GM04504 (cell line): ENCODE measurements around the gene MTMR2.

Source experiments
- DNase-seq: peaks from one replicate; pipeline ENCODE4 v3.0.0-alpha.2; 2012; ENCODE audit warnings: low read depth

MTMR2 gene

DNA sequence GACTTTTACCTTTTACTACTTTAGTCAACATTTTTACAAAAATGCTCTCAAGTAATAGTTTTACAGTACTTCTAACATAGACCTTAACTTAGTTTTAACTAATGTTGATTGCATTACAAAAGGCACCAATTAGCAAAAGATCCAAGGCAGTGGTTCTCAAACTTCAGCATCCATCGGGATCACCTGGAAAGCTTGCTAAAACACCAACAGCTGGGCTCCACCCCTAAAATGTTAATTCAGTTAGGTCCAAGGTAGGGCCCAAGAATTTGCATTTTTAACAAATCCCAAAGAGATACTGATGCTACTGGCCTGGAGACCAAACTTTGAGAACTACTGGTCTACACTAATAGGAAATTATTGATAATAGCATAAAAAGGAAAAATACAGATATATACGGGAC is 5.9 kb downstream of the MTMR2 start:
- DNase-seq, result no peak

DNA sequence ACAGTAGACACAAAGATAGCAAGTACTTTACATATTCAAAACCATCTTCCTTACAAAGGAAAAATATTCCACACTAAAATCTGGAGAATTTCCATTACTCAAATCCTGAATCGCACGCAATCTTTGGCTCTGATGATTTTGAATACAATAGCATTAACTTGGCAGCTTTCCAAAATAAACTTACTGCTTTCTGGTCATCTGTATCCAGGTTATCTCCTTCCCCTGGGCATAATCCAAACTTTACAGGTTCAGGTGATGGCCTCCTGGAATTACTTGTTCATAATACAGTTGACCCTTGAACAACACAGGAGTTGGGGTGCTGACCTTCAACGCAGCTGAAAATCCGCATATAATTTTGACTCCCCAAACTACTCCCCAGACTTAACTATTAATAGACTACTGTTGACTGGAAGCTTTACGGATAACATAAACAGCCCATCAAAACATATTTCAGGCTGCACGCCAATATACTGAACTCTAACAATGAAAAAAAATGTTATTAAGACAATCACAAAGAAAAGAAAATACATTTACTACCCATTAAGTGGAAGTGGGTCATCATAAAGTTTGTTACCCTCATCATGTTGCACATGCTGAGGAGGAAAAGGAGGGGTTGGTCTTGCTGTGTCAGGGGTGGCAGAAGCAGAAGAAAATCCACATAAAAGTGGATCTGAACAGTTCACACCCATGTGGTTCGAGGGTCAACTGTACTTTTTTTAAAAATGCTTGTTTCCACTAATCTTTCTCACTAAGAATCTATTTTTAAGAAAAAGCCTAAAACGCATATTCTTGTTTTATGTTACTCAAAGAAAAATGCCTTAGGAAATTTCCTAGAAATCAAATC is 6.5 kb downstream of the MTMR2 start:
- no peak for DNase-seq

DNA sequence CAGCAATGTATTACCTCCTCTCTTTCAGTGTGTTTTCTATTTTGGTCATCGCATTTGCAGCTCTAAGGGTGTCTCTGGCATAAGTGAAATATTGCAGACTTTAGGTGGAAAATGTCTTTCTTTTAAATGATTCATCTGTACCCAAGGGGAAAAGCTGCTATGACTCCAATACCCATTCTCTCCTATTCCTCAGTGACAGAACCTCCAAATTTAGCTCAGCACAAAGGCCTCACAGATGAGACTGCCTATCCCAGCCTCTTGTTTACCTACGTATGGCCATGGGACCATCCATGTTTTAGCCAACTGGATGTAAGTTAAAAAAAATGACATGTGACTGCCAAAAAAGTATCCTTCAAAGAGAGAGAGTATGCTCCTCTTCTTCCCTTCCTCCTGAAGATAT is 7.9 kb downstream of the MTMR2 start:
- no peak for DNase-seq

DNA sequence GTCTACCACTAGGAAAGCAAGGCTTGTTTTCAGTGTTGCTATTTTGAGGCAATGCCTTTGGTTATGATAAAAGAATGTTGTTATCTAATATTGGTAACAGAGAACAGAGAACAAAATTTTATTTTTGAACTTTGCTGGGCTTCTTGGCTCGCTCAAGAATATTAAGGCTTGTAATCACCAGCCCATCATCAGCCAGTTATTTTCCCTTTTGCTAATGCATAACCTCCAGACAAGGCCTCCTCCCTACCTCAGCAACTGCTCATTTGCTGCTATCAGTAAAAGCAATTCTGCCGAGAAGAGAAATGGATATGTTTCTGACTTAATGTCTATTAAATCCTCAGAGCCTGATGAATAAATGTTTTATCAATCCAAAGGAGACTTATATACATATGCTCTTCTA is 8.9 kb downstream of the MTMR2 start:
- DNase-seq, result no peak

DNA sequence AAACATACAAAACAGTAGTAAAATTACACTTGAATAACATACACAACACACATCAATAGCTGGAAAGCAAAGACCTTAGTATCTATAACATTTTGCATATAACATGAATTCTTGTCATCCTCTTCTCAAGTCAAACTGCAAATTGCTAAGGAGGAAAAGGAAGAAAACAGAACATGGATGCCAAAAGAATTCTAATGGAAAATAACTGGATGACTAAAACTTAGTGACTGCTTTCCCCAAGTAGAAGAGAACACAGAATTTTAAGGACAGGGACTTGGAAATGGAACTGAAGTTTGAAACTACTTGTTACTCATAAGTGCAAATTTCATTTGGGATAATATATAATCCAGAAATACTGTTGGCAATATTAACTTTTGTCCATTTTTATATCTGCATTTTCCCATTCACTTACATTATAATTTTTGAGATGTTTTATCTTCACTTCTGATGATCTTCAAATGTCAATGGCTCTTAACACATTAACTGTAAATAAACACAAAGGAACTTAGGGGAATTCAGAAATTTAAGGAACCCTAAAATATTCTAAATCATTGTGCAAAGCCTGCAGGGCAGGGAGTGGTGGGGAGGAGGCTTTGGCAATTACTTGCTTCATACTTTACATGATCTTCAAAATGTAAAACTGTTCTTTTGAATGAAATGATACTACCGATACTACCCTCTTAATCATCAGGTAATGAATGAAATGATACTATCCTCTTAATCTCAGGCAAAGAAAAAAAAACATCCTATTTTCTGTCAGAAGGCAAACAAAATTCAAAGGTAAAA is 9.9 kb downstream of the MTMR2 start:
- DNase-seq, result no peak

DNA sequence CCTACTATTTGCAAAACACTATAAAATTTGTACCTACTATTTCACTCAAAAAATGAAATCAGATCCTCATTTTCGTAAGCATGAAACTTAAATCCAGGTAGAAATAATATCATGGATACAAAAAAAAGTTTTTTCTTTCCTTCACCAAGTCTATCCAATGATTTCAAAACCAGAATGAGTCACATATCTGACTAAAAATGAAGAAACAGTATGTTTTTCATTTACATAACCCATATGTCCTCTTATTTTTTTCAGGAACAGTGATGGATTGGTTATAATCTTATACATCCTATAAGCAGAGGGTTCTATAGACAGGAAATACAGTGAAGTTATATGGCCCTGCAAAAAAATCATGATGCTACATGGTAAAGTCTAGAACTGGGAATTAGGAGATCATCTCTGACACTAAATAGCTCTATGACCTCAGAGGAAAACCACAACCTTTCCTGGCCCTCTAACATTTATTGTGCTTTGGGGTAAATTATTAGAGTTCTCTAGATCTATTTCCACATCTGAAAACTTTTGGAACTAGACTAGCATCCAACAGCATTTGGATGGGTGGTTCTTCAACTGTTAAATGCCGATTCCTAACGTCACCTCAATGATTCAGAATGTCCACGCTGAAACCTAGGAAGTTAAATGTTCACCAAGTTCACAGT is 10.9 kb downstream of the MTMR2 start:
- peak; percentile 56 for DNase-seq

DNA sequence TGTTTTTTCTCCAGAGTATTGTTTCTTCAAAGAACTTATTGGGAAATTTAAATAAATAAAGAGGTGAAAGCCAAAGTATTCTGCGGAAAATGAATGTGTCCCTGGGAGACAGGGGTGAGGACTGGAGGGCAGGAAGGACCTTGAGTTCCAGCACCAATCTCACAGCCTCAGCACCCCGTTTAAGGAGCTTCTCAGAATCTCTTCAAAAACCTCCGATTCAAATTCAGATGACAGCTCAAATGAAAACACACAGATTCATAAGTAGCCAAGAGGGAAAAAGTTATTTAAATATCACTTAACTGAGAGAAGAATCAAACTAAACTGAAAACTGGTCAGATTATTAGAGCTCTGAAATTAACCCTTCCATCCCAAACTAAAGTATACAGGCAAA is 12.5 kb downstream of the MTMR2 start:
- DNase-seq, result no peak

DNA sequence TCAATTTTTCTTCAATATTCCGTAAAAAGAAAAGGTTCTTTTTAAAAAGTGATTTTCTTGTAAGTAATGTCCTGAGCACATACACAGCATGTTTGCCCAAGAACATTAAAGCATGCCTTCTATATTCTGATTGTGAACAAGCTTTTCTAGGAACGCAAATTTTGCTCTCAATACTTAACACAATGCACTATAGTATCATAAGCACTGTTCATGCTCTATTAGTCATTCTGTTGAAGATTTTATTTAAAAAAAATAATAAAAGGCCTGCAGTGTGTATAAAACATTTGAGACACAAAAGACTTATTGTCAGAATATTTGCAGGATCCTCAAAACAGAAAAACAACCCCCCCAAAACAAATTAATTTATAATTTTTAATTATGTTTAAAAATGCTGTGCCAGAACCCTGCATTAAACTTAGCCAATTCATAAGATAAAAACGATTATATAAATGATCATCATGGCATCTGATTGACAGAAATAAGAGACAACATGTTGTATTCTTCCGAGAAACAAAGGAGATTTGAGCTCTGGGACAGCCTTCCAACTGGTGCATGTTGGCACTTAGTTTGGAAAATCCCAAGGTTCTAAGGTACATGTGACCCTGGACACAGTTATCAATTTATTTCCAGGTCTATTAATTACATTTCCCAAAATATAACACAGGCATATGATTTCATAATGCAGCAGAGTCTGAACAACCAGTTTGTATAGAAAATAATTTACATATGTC is 13.1 kb downstream of the MTMR2 start:
- no peak for DNase-seq

DNA sequence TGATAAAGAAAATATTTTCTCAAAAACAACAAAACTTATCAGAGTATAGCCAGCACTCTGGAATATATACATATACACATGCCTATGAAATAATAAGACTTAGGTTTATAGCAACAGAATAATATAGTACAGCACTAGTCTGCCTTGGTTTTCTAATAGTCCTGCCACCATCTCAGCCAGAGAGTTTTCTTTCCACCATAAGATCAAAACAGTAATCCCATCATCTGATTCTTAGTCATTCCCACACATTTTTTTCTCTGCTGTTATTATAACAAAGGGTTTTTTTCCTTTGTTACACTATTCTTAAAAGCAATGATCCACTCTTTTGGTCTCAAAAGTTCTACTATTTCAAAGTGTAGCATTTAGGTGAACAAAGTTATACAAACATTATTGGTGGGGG is 15.1 kb downstream of the MTMR2 start:
- DNase-seq, result no peak

DNA sequence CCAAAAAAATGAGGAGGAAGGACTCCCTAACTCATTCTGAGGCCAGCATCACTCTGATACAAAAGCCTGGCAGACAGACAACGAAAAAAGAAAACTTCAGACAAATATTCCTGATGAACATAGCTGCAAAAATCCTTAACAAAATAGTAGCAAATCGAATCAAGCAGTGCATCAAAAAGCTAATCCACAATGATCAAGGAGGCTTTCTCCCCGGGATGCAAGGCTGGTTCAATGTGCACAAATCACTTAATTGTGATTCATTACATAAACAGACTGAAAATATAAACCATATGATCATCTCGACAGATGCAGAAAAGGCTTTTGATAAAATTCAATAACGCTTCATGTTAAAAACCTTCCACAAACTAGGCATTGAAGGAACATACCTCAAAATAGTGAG is 16.4 kb downstream of the MTMR2 start:
- no peak for DNase-seq

DNA sequence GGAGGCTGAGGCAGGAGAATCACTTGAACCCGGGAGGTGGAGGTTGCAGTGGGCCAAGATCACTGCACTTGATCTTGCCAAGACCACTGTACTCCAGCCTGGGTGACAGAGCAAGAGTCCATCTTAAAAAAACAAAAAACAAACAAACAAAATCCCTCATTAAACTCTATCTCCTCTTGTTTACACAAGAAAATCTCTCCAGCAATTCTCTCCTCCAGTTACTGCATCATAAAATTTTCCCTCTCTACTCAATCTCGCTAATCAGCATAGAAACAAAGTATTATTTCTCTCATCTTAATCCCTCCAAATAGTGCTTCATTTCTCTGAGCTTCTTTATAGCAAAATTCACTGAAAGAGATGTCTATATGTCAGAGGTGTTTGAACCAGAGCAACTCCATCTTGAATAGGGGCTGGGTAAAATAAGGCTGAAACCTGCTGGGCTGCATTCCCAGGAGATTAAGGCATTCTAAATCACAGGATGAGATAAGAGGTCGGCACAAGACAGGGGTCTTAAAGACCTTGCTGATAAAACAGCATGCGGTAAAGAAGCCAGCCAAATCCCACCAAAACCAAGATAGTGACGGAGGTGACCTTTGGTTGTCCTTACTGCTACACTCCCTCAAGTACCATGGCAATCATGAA is 19.8 kb downstream of the MTMR2 start:
- DNase-seq, result no peak

DNA sequence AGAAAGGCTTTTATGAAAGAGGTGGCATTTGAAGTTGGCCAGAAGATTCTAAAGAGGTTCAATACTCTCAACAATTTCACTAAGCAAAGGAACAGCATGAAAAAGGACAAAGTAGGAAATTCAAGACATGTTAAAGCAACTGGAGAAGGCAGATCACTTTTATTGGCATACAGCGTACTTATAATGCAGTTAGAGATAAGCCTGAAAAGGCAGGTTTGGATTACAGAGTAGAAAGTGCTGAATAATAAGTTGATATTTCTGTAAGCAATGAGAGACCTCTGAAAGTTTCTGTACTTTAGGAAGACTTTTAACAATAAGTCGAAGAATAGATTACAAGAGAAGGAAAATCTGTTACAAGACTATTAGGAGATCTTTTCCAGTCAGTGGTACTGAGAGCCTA is 25.1 kb downstream of the MTMR2 start:
- DNase-seq, result no peak

DNA sequence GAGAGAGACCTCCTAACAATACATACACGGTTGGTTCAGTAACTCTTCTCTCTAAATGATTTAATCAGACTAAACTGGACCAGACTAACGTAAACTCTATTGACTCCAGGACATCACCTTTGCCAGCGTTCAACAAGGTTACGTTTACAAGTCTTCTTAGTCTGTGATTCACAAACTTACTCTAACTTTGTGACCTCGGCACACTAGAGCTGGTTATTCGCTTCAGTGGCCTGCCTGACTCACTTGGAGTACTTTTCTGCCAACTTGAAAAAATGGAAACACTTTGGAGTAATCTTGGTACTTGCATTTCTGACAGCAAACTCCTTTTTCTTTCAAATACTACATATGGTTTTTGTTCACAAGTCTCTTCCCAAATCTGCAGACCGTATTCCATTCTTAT is 26.2 kb downstream of the MTMR2 start:
- no peak for DNase-seq

DNA sequence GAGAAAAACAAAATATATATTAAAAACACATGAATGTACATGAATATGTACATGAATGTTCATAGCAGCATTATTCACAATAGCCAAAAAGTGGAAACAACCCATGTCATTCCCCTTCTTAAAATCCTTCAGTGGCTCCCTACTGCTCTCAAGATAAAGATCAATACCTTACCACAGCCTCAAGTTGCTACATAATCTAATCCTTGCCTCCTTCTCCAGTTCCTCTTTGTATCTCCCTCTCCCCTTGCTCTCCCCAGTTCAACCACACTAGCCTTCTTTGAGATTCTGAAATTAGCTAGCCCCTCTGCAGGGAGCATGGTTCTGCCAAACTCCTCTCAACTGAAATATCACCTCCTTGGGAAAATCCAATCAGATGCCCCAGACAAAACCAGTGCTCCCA is 28.1 kb downstream of the MTMR2 start:
- no peak for DNase-seq

DNA sequence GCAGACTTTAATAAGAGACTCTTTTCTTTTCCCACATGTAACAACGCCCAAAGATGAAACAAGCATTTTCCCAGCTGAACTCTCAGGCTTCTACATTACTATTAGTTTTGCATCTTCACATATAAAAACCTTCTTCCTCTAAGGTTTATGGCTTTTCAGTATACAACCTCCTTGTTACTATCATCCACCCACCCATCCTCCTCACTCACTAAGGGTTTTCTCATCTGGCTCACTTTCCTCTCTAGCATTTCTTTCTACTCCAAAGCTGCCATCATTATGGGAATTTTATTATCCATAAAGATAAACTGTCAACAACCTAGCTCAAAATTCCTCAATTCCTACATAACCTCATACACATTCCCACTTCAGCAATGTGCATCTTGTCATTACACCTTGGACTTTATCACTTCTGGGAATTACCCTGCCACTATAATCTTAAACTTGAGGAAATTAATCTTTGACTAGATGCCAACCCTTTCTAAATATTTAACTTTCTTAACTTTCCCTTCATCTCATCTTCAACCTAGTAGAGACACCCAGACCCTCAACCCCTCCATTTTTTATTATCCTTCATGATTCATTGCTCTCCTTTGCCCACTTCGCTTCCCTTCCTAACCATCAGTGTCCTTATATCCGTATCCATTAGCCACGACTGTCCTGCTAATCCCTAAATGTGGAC is 30.9 kb downstream of the MTMR2 start:
- no peak for DNase-seq

DNA sequence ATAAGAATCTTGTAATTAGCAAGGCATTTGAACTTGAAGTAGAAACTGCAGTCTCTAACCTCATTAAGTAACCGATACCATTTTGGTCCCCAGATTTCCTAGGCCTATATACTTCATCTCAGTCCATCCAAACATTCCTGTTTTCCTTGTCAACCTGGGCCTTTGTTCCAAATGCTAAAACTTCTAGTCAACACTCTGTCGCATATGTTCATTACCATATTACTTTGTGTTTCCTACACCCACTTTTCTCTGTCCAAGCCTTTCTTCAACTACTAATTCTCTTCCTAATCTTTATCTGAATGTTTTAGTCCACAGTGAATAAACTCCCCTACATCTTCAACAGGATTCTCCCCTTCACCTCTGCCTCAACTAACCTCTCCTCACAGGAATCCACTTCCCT is 31.4 kb downstream of the MTMR2 start:
- DNase-seq, result no peak

DNA sequence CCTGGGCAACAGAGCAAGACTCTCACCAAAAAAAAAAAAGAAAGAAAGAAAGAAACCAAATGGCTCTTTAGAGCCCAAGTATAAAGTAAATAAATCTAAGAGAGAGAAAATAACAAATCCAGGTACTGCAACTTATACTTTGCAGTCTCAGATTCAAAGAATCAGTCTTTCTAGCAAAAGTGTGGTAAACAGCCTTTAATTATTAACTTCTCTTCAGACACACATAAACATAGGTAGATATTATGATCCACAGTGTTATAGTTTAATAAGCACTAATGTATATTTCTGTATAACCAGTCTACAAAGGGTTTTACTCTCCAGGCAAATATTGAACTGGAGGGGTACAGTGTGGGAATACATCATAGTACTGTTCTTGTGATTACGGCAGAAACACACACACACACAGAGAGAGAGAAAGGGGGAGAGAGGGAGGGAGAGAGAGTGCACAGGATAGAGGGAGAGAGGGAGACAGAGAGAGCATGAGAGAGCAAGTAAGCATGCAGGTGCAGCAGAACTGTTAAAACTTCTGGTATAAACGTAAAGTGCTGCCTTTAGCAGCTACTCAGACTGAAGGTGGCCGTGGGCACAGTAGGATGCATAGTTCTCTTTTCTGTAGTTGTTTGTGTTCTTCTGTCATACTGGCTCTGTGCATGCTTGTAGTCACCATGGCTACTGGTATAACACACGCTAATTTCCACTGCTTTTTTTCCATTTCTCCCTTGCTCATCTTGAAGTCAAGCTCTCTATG is 32.3 kb downstream of the MTMR2 start:
- DNase-seq, result no peak

DNA sequence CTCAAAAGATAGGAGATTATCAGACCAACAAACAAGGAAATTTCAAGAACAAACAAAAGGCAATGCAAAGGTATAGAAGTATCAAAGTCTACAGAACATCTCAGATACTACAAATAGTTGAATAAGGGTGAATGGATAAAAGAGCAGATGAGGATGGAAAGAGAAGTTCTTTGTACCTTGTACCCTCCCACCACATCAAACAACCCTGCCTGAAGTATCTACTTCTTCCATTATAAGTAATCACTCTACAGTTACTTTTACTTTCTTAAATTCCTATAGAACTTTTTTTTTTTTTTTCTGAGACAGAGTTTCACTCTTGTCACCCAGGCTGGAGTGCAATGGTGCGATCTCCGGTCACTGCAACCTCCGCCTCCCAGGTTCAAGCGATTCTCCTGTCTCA is 35.1 kb downstream of the MTMR2 start:
- no peak for DNase-seq

DNA sequence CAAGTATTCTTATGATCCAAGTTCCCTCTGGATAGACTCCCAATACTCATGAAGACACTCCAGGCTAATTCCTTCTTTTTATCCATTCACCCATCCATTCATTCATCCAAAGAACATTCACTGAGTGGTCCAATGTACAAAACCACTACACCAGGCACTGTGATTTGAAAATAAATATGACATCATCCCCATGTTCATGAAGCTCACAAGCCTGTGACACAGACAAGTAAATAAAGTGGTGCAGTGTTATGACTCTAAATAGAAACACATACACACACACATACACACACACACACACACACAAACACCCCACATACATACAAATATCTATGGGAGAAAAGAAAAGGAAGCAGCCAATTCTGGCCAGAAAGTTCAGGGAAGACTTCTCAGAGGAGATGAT is 35.5 kb downstream of the MTMR2 start:
- DNase-seq, result no peak

DNA sequence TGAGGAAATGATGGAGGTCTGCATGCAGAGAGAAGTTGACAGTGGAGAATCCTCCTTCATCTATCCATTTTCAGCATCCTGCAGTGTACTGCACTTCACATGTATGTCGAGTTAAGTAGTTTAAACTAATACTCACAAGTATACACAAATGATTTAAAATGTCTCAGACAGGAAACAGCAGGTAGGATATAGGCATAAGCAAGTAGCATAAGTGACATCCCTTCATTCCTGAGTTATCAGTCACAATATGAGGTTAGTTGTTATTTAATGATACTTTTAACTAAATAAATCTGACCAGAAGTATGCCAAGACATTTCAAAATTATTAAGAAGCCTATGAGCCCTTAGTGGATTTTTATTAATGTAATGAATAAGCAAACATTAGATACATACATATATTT is 37.4 kb downstream of the MTMR2 start:
- no peak for DNase-seq

DNA sequence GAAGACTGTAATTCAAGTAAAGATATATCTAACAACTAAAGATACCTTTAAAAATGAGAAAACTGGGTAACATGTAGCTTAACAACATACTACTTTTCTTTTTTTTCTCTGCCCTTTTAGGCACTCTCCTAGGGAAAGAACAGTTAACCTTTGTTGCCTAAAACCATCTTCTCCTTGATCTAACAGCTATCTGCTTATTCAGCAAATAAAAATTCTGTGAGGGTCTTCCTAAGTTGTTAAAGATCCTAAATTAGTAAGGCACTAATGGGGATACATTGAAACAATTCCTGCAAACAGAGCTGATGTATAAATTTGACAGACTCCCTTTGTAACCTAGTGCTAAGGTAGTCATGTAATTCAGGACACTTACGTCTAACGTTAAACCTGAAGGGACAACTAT is 39.1 kb downstream of the MTMR2 start:
- DNase-seq, result no peak
